T-helper 2 cell treated with Interferon-gamma antibody and Interleukin-4, amounts not matched to agents 100 ng/mL and 5 ng/mL, for 36 hours (primary cell): ENCODE data around the gene CLRN2. TPM values are rescaled to one million over a fixed set of nuclear protein-coding genes. Genes with fewer than 3 reads are reported as not detected.
"Not testable (repeated sequence)": the region's sequence is repeated elsewhere in the genome, so short reads cannot be mapped to it uniquely, and the experiment has no call there.

Experiments used
- intact Hi-C: fragments of 100-400 bp; cut with micrococcal nuclease; formaldehyde crosslinking; loops from one replicate; pipeline ENCODE4 v1.15.1; 2023
- total RNA-seq: library from RNA; stranded (reverse); gene quantifications from 2 replicates; pipeline ENCODE4 v1.2.3, GENCODE V29; 2022

The CLRN2 gene
- total RNA-seq, 1 donor from 2014 or later = not detected

- intact Hi-C loops = loop anchor here (10.0 kb wide), 1 partner anchor 821 kb away; no protein-coding TSS in a partner anchor
Measured at GRCh38 chr4:17544205-17544604, 29.2 kb downstream of the CLRN2 start.

GRCh38 chr4:17544831-17545234 lies 29.9 kb downstream of the CLRN2 start:
- intact Hi-C loops = loop anchor here (10.0 kb wide), 1 partner anchor 820 kb away; no protein-coding TSS in a partner anchor

- intact Hi-C loops = loop anchor here (10.0 kb wide), 1 partner anchor 819 kb away; no protein-coding TSS in a partner anchor
Measured at GRCh38 chr4:17545374-17546140, 30.6 kb downstream of the CLRN2 start.

GRCh38 chr4:17546222-17546621 lies 31.3 kb downstream of the CLRN2 start:
- intact Hi-C loops = loop anchor here (10.0 kb wide), 1 partner anchor 819 kb away; no protein-coding TSS in a partner anchor

GRCh38 chr4:17546678-17547077 lies 31.7 kb downstream of the CLRN2 start:
- intact Hi-C loops = loop anchor here (10.0 kb wide), 1 partner anchor 818 kb away; no protein-coding TSS in a partner anchor

GRCh38 chr4:17550549-17550948 lies 35.6 kb downstream of the CLRN2 start:
- intact Hi-C loops = no loop called here

GRCh38 chr4:17552427-17552826 lies 37.5 kb downstream of the CLRN2 start:
- intact Hi-C loops = no loop called here

GRCh38 chr4:17554568-17554967 lies 39.6 kb downstream of the CLRN2 start:
- intact Hi-C loops = no loop called here

GRCh38 chr4:17556498-17556897 lies 41.5 kb downstream of the CLRN2 start:
- intact Hi-C loops = no loop called here

GRCh38 chr4:17557880-17558279 lies 42.9 kb downstream of the CLRN2 start:
- intact Hi-C loops = no loop called here

- intact Hi-C loops = no loop called here
Measured at GRCh38 chr4:17558941-17559708, 44.2 kb downstream of the CLRN2 start.

- intact Hi-C loops = no loop called here
Measured at GRCh38 chr4:17559709-17560048, 44.7 kb downstream of the CLRN2 start.

- intact Hi-C loops = no loop called here
Measured at GRCh38 chr4:17560065-17560673, 45.2 kb downstream of the CLRN2 start.

- intact Hi-C loops = no loop called here
Measured at GRCh38 chr4:17561195-17561909, 46.4 kb downstream of the CLRN2 start.

GRCh38 chr4:17562157-17562556 lies 47.2 kb downstream of the CLRN2 start:
- intact Hi-C loops = no loop called here

GRCh38 chr4:17565846-17566245 lies 50.9 kb downstream of the CLRN2 start:
- intact Hi-C loops = no loop called here

GRCh38 chr4:17567271-17567670 lies 52.3 kb downstream of the CLRN2 start:
- intact Hi-C loops = no loop called here

GRCh38 chr4:17574206-17574605 lies 59.2 kb downstream of the CLRN2 start:
- intact Hi-C loops = no loop called here

- intact Hi-C loops = not testable (repeated sequence)
Measured at GRCh38 chr4:17575177-17575576, 60.2 kb downstream of the CLRN2 start.
